GM21786 (cell line): Measurements from ENCODE around the gene UBAC1.

ENCODE experiments used
- ATAC-seq: cut with Tn5 transposase; IDR thresholded peaks from one replicate; pipeline ENCODE4 v1.9.1; 2021; ENCODE audit not compliant: unreplicated experiment

UBAC1 gene, protein sequence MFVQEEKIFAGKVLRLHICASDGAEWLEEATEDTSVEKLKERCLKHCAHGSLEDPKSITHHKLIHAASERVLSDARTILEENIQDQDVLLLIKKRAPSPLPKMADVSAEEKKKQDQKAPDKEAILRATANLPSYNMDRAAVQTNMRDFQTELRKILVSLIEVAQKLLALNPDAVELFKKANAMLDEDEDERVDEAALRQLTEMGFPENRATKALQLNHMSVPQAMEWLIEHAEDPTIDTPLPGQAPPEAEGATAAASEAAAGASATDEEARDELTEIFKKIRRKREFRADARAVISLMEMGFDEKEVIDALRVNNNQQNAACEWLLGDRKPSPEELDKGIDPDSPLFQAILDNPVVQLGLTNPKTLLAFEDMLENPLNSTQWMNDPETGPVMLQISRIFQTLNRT

DNA sequence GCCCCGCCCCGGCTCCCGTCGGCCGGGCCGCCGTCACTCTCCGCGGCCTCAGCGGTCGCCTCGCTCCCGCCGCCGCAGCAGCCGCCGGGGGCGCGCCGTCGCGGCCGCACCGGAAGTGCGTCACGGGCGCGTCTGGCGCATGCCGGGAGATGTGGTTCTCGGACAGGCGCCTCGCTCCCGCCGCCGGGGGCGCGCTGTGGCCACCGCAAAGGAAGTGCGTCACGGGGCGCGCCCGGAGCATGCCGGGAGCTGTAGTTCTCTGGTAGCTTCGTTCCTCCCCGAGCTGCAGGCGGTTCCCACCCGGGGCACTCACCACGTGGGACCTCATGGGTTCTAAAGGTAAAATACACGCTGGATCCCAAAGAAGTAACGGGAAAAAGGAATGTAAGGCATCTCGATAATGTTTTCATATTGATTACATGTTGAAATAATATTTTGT lies at the start of gene UBAC1:
Gene UBAC1 (minus strand): TSS at position 97 of the 439 bp plus-strand sequence. CDS start 211 bp downstream, outside the sequence.
- ATAC-seq: peak; percentile 91

DNA sequence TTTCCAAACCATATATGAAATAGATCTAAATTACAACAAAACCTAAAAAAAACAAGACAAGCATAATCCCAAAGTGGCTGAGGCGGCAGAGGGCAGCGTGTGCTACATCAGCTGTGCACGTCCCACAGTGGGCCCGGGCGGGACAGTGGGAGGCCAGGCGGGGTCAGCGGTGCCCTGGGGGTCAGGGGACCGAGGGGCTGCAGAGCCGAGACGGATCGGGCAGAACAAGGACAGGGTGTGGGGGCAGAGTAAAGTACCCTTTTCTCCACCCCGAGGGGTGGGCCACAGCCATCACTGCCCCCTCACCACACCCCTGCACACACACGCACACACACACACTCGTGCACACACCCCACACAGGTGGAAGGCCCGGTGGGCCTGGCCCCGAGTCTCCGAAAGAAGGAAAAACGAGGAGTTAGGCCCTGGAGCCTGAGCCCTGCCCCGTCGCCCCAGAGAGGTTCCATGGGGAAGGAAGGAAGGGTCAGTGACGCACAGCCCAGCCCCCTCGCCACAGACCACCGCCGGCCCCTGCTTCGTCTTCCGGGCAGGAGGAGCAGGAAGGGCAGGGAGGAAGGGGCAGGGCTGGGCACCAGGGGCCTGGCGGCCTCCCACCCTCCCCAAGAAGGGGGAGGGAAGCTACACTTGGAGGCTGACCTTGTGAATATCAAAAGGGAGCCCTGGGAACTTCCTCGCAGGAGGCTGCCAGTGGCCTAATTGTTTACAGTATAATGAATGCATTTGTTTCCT lies 49.6 kb upstream of the UBAC1 start:
- no peak for ATAC-seq

DNA sequence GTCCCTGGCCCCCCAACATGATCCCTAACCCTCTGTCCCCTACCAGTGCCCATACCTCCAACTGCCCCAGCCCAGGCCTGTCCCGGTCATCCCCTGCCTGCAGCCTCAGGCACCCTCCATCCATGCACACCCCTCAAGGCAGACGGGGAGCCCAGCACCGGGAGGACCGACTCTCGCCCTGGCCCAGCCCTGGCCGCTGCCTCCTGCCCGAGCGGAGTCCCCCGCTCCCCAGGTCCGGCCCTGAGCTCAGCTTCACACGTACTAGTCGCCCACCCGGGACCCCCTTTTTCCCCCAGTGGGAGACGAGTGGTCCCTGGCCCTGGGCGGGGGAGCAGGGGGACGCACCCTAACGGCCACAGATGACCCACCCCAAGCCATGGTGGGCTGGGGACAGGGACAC lies 49.0 kb upstream of the UBAC1 start:
- no peak for ATAC-seq

DNA sequence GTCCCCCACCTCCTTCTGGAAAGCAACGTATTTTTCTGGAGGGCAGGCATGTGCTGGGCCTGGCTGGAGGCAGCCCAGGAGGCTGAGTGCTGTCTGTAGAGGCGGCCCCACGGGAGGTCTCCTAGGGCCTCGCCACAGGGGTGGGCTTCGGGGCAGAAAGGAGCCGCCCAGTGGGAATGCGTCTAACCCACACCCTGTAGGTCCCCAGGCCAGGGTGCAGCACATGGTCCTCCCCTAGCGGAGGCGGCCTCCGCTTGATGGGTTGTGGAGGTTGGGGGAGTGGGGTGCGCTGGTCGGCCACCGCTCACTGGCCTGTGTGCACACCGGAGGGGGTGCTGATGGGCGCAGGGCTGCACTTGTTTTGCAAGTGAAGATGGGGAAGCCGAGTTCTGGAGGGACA lies 48.3 kb upstream of the UBAC1 start:
- no peak for ATAC-seq

DNA sequence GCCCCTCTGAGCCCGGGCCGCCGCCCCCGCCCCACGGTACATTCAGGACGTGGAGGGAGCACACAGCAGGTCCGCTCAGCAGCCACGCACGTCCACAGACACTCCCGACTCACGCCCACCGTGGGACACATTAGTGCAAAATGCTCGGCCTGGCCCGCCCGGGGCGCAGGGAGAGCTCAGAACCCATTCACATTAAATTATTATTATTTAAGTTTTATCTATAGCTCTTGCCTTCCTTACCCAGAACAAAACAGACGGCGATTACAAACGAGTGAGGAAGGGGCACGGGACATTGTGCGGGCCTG lies 47.5 kb upstream of the UBAC1 start:
- no peak for ATAC-seq

DNA sequence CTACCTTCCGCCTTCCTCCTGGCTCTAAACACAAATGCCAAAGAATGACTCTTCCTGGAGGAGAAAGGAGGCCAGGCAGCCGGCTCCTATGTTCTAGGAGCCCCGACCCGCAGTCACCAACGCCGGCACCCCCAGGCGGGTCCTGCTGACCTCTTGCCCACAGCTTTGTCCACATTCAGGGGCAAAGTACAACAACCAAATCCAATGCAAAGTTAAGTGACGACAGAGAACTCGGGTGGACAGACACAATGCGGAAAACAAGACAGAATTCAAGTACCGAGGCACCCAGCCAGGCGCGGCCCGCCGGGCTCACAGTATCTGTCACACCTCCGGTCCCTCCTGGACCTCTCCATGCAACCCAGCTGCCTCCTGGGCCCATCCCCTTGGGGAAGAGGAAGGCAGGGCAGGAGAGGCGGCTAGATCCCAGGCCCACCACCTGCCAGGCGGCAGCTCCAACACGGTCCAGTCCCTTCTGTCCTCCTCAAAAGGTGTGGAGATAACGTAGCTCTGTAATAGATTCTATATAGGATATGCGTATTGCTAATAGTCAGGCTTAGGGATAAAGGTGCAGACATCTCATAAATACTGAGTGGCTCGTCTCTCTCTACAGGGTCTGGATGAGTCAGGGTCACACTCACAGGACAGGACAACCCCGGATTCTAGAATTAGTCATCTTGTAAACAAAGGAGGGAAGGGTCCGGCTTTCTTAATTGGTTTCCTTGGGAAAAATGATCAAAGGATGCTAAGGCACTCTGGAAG lies 46.9 kb upstream of the UBAC1 start:
- ATAC-seq: no peak

DNA sequence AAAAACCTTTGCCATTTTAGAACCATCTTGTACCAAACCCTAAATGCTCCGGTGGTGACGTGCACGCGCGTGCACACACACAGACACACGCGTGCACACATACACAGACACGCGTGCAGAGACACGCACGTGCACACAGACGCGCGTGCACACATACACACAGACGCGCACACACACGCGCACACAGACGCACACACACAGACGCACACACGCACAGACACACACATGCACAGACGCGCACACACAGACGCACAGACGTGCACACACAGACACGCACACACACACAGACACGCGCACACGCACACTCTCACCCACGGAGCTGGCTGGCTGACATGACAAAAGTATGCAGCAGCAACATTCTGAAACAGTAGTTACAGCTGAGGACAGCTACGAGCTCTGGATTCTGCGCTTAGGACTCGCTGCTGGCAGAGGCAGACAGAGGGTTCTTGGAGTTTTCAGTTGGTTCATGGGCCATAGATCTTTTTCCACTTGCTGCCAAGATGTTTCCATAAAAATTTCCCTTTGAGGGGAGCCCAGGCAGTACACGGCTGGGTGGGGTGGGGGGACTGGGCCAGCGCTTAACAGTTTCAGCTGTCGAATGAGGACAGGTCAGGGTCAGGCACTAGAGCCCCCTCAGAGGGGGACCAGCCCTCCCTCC lies 46.2 kb upstream of the UBAC1 start:
- ATAC-seq: no peak

DNA sequence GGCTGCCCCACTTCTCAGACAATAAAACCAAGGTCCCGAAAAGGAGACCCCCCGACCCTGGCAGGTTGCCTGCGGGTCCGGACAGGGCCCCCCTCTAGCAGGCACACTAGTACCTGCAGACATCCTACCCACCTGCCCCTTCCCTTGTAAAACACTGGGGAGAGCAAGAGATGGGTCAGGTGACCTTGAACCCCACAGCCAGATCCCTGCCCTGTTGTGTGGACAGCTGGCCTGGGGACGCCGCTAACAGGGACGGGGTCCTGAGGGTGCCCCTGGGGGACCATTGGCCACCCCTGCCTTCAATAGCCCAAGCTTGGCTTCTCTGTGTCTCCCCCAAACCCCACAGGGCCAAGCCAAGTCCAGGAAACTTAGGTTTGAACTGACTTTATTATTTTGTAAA lies 45.0 kb upstream of the UBAC1 start:
- no peak for ATAC-seq

DNA sequence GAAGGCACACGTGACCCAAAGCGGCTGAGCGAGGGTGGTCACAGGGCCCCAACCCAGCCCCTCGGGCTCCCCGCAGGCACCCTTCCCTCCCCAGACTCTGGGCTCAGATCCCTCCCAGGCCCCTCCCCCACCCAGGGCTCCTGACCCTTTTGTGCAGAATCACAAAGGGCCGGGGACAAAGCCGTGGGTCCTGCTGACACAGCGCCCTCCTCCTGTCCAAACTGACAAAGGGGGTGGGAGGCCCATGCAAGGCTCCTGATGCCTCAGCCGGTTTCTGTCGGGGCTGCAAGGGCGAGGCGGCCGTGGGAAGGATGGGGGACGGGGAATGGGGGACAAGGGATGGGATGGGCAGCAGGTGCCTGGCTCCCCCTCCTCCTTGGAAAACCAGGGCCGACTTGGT lies 43.5 kb upstream of the UBAC1 start:
- ATAC-seq: no peak

DNA sequence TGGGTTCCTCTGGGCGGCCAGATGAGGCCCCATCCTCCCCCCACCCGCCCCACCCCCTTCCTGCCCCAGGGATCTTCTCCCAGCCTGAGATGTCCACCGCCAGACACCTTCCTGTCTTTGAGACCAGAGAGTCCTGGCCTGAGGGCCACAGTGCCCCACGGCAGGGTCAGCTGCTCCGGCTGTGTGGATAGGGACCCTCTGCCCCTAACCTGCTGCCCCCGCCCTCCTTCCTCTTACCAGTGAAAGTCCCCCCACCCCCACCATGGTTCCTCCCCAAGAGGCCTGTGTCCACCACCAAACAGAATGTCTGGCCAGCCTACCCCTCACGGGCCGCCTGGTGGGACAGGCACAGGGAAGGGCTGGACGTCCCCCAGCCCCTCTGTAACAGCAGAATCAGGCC lies 43.0 kb upstream of the UBAC1 start:
- no peak for ATAC-seq

DNA sequence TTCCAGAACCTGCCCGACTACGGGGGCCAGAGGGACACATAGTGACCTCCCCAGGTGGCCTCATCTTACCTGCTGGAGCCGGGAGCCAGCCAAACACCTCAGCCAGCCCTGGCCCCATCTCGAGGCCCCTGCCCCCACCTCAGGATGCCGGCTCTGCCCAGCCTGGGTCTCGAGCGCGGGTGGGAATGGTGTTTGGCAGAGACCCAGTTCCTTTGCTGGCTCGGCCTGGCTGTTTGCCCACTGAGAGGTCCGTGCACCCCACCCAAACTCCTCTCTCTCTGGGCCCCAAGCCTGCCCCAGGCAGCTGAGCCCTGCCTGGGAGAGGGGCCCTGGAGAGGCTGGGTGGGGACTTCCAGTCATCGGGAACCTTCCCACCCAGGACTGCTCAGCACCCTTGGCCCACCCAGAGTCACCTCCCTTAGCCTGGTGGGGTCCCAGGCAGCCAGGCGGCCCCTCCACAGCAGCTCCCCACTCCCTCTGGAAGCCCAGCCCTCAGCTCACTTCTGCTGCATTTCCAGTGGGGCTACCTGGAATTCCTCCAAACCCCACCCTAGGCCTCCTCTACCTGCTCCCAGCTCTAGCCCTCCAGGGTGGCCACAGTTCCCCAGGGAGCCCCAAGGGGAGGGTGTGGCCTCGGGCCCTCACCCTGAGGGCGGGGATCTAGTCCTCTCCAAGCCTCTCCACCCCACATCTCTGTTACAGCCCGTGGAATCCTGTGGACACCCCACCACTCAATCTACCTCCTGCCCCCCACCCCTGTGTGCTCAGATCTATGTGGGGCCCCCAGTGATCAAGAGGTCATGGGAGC lies 42.4 kb upstream of the UBAC1 start:
- ATAC-seq: no peak

DNA sequence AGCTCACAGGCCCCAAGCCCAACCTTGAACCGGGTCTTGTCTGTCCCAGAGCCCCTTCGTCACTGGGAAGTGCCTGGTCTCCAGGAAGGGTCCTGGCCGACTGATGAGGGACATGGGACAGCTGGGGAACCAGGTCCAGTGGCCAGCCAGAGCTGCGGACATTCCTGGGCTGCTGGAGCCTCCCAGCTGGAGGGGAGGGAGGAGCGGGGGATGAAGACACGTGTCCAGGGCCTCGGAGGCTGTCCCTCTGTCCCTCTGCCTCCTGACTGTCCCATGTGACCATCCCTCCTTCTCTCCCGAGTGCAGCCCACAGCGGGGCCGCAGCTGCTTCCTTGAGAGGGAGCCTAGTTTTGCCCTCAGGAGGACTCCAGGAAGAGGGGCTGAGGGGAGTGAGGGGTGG lies 41.7 kb upstream of the UBAC1 start:
- ATAC-seq: no peak

DNA sequence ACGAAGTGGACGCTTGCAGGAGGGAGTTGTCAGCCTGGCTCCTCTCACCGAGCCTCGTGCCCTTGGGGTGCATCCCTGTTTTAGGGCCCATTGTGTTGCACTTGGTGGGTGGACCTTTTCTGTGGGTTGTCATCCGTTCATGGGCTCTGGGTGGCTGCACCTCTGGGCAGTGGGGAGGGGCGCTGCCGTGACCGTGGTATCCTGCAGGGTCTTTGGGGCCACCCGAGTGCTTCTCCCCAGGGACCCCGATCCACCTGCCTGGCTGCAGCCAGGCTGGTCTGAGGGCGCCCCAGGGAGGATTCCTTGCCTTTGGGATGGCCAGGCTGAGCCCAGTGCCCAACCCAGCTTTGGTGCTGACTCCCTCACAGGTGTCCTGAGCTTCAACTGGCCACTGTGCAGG lies 41.0 kb upstream of the UBAC1 start:
- ATAC-seq: no peak

DNA sequence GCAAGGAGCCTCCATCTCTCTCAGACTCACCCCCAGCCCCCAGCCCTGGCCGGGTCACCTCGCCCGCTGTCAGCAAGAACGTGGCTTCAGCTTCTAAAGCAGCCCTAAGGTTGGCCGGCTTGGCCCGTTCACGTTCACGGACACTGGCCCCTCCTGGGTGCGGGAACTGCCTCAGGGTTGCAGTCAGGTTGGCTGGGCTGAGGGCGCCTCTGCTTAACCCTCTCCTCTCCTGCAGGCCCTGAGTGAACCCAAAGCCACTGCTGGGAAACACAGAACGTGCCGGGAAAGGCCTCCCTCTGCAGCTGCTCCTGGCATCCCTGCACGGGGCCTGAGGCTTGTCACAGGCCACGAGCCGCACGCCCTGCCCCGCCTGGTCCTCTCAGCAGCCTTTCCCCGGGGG lies 40.1 kb upstream of the UBAC1 start:
- ATAC-seq: no peak

DNA sequence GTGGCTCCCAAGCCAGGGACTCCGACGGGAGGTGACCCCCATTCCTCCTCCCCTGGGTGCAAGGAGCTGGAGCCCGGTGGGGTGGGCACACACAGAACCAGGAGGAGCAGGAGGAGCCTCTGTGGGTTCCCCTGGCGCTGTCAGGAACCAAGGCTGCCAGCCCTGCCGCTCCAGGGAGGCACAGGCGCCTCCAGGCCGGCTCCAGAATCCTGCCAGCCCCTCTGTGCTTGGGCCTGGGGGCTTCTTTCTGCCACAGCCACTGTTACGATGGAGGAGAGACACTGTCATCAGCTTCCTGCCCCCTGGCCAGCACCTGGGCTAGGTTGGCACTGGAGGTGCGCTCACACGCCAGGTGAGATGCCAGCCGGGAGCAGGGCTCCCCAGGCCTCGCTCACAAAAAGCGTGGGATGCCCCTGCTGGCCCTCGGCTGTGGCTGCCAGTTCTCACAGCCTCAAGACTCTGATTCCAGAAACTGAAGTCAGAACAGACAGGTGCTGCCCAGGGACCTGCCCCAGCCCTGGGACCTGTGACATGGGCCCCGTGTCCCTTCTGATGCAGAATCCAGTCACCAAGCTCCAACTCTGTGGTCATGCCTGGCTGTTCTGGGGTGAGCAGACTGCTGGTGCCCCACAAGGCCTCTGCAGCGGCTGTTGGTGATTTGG lies 37.4 kb upstream of the UBAC1 start:
- no peak for ATAC-seq

DNA sequence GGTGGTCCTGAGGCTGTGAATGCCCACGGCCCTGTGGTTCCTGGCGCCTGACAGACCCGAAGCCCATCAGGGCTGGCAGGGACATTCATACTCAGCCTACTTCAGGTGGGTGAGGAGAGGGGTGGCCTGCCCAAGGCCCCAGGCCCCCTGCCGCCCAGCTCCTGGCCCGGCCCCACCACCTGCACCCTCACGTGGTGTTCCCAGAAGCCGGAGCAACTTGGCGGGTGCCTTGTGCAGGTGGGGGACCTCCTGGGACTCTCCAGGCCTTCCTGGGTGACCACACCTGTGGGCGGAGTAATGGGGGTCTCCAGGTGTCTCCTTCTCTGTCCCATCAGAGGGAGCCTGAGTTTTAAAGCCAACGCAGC lies 36.8 kb upstream of the UBAC1 start:
- no peak for ATAC-seq

DNA sequence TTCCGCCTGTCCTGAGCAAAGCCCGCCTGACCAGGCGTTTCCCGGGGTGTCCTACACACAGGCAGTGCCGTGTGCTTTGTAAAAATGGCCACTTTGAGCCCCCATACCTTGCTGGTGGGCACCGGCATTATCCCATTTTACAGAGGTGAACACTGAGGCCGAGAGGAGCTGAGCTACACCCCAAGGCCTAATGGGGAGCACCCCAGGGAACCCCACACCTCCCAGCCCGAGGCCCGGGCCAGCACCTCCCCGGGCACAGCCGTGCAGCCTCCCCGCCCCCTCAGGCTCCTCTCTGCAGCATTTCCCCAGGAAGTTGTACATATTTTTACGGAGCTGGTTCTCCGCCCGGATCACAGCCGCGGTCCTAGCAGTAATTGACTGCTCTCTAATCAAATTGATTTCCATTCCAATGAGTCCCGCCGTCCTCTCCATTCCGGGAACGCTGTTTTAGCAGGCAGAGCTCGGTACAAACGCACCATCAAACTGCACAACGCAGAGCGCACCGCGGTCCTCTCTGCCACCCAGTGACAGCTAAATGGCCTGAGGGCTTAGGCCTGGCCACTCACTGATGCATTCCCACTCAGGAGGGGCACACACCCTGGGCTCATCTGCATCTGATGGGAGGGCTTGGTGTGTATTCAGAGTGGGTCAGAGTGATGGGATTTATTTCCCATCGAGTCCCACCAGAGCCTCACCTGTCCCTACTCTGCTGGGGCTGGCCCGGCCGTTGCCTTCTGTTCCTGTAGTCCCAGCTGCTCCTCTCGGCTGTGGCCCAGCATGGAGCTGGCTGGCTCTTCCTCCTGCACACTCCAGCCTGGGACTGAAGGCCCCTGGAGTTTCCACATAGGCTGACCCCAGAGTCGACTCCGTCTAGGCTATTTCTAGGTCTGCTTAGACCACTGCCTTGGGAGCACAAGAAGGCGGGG lies 36.2 kb upstream of the UBAC1 start:
- ATAC-seq: no peak

DNA sequence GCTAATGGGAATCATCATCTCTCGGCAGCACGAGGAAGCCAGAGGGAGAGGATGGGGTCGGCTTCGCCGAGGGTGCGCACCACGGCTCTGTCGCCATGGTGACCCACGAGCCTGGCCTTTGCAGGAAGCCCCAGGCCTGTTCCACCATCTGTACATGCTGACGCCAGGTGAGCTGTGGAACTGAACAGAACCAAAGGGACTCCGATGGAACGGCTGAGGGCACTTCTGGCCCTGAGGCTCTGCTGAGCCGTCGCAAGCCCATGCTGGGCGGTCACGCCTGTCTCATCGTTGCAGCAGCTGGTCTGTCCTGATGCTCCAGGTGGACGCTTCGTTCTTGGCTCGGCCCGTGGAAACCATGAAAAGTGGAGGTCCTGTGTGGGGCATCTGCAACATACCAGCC lies 34.6 kb upstream of the UBAC1 start:
- ATAC-seq: no peak
